CD4-positive, alpha-beta T cell (primary cell): ENCODE measurements around the gene TTC1. TPM values are rescaled to one million over a fixed set of nuclear protein-coding genes. Genes with fewer than 3 reads are reported as not detected.

Source experiments
- ATAC-seq: fragments of 200-7000 bp; cut with Tn5 transposase; one replicate; pipeline ENCODE4 v1.10.0; 2022; ENCODE audit warnings: mild to moderate bottlenecking; ENCODE audit not compliant: poor library complexity
- CTCF ChIA-PET: fragments of 350-600 bp; sonication (Branson Sonifier 250); formaldehyde crosslinking; loops from one replicate; lab custom pipeline; 2021; ENCODE audit warnings: antibody characterized with exemption, inconsistent platforms; lab: Charles Lee
- POLR2A ChIA-PET: fragments of 350-600 bp; sonication (Branson Sonifier 250); formaldehyde crosslinking; loops from one replicate; lab custom pipeline; 2021; ENCODE audit warnings: antibody characterized with exemption, inconsistent platforms; lab: Charles Lee
- DNase-seq, 14 experiments: peaks; one replicate each; pipeline ENCODE4 v3.0.0-alpha.2; 2013 to 2020; ENCODE audit warnings: mixed read lengths in 2 of 14
- H3K27ac ChIP-seq, 2 donors: one replicate each; pipeline versions ENCODE4 v1.5.1 to v1.7.0; 2013; ENCODE audit warnings: low read length in 2 of 2, low read depth in 1 of 2, mild to moderate bottlenecking in 1 of 2
- H3K27me3 ChIP-seq, 2 experiments: 1 replicate in 1 of 2; 2 replicates in 1 of 2; pipeline versions ENCODE4 v1.6.1 to v1.7.0; 2013; ENCODE audit warnings: low read length in 2 of 2, control low read depth in 1 of 2, mild to moderate bottlenecking in 1 of 2, moderate library complexity in 1 of 2; ENCODE audit not compliant: insufficient read depth in 2 of 2, control insufficient read depth in 1 of 2
- H3K36me3 ChIP-seq: one replicate; pipeline ENCODE4 v1.6.1; 2013; ENCODE audit warnings: low read length, control low read depth; ENCODE audit not compliant: insufficient read depth
- H3K4me1 ChIP-seq: one replicate; pipeline ENCODE4 v1.6.1; 2013; ENCODE audit warnings: low read length, control low read depth; ENCODE audit not compliant: insufficient read depth
- H3K4me3 ChIP-seq: one replicate; pipeline ENCODE4 v1.5.1; 2013; ENCODE audit warnings: mild to moderate bottlenecking, low read length, moderate library complexity
- H3K9me3 ChIP-seq, 2 experiments: 1 replicate in 1 of 2; 2 replicates in 1 of 2; pipeline versions ENCODE4 v1.6.1 to v1.7.0; 2013; ENCODE audit warnings: low read length in 2 of 2, mild to moderate bottlenecking in 2 of 2, control low read depth in 1 of 2, moderate library complexity in 1 of 2; ENCODE audit not compliant: control insufficient read depth in 1 of 2, insufficient read depth in 1 of 2
- H3K27ac Mint-ChIP-seq: one replicate; pipeline ENCODE4 v1.8.0; 2020; ENCODE audit warnings: mixed read lengths
- H3K27me3 Mint-ChIP-seq: one replicate; pipeline ENCODE4 v1.8.0; 2021; ENCODE audit warnings: mixed read lengths
- H3K36me3 Mint-ChIP-seq: one replicate; pipeline ENCODE4 v1.8.0; 2021; ENCODE audit warnings: low read depth, mixed read lengths
- H3K4me1 Mint-ChIP-seq: one replicate; pipeline ENCODE4 v1.8.0; 2021; ENCODE audit warnings: low read depth, mixed read lengths
- H3K4me3 Mint-ChIP-seq: one replicate; pipeline ENCODE4 v1.8.0; 2020; ENCODE audit warnings: mild to moderate bottlenecking, mixed read lengths
- H3K9me3 Mint-ChIP-seq: one replicate; pipeline ENCODE4 v1.8.0; 2020; ENCODE audit warnings: mixed read lengths
- intact Hi-C, 2 experiments: fragments of 100-400 bp; cut with DNase I in 1 of 2; cut with micrococcal nuclease in 1 of 2; formaldehyde crosslinking; loops; one replicate each; pipeline versions ENCODE4 v1.15.1 to v1.9.0; 2023 to 2025; cut with DNase I, micrococcal nuclease
- total RNA-seq, 174 experiments: library from RNA in 2 of 174; stranded (reverse) in 2 of 174; gene quantifications; one replicate each; pipeline ENCODE4 v1.2.3 and lab custom pipeline; 2021 to 2026
- TF ChIP-seq, protein P1 (sequence below): fragments of 200-600 bp; IDR thresholded peaks from one replicate; pipeline ENCODE4 v1.8.0; 2022; ENCODE audit warnings: antibody characterized with exemption, mild to moderate bottlenecking

Gene TTC1
- total RNA-seq, 2 experiments from 2014 or later = 15.9 to 16.3 TPM

DNA sequence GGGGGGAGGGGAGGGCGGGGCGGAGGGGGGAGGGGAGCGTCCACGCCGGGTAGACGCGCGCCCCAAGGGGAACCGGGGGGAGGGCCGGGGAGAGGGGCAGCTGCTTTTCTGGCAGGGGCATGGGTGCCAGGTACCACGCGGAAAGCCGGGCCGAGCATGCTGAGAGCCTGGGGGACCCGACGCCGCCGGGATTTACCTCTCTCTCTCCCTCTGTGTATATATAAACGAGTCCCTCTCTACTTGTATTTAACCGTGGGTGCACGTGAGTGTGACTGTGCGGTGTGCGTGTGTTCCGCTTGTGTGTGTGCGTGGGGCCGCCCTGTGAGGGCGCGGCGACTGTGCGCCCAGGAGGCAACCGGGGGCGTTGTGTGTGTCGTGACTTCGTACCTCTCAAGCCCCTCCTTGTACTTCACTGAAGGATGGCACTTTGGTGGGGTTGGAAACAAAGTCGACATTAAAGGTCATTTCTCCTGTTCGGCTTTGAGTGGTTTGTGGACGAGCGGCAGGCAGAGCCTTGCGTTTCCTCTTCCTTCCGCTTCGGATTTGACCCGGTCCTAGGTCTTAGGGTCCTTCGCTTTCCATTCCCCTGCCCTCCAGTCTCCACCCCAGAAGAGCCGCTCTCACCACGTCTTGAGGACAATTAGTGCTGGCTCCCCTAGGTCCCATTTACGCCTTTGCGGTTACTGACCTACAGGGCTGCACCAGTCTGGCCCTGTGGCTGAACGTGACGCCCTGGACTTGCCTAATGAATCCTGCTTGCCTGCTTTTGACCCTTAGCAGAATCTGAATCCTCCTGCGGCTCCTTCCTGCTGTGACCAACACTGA is 36.2 kb upstream of the TTC1 start:
- ATAC-seq = no peak
- no peak overlapping the region for H3K27ac ChIP-seq
- DNase-seq = peak in 2 of 14 experiments; percentile 11 to 25
- peaks cover 0 to 10% of the 10 kb centered on the region in 2 experiments for H3K9me3 ChIP-seq
- H3K4me3 Mint-ChIP-seq = peak overlapping the region; percentile 42
- no peaks in the 10 kb centered on the region for H3K36me3 ChIP-seq
- no peaks in the 10 kb centered on the region for H3K9me3 Mint-ChIP-seq
- intact Hi-C loops = no loop called here
- H3K4me1 Mint-ChIP-seq = peaks cover 14% of the 10 kb centered on the region
- H3K4me3 ChIP-seq = no peak overlapping the region
- TF ChIP-seq, protein P1, sequence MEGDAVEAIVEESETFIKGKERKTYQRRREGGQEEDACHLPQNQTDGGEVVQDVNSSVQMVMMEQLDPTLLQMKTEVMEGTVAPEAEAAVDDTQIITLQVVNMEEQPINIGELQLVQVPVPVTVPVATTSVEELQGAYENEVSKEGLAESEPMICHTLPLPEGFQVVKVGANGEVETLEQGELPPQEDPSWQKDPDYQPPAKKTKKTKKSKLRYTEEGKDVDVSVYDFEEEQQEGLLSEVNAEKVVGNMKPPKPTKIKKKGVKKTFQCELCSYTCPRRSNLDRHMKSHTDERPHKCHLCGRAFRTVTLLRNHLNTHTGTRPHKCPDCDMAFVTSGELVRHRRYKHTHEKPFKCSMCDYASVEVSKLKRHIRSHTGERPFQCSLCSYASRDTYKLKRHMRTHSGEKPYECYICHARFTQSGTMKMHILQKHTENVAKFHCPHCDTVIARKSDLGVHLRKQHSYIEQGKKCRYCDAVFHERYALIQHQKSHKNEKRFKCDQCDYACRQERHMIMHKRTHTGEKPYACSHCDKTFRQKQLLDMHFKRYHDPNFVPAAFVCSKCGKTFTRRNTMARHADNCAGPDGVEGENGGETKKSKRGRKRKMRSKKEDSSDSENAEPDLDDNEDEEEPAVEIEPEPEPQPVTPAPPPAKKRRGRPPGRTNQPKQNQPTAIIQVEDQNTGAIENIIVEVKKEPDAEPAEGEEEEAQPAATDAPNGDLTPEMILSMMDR = no peak
- peaks cover 80% of the 10 kb centered on the region for H3K27me3 Mint-ChIP-seq
- peaks cover 6% of the 10 kb centered on the region for H3K4me1 ChIP-seq
- H3K36me3 Mint-ChIP-seq = no peaks in the 10 kb centered on the region
- H3K27me3 ChIP-seq = peaks cover 41 to 47% of the 10 kb centered on the region in 2 experiments
- H3K27ac Mint-ChIP-seq = no peak overlapping the region
- ChIA-PET CTCF (no interaction called here), POLR2A (no interaction called here)

DNA sequence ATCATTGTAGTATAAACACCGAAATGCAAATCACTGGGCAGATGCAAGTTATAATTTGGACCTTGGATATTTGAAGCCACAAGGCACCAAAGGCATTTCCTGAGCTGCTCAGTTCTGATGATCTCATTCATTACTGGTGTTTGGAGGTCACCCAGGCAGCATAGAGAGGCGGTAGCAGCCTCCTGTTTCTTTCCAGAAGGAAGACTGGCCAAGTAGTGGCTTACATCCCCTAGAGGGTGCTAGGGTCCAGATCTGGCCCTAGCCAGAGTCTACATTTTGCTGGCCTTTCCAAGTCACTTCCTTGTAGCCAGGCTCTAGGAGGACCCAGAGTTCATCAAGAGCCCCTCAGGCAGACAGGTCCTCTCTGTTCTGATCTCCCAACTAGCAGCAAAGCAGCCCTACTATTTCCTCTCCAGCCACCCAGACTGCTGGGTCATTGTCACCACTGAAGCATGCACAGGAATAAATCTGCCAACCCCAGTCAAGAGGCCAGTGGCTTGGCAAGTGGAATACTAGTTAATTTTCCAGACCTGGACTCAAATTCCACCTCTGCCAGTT is 33.4 kb upstream of the TTC1 start:
- TF ChIP-seq, protein P1 = no peak
- Histone ChIP-seq H3K27me3 (peaks cover 29 to 31% of the 10 kb centered on the region in 2 experiments), H3K36me3 (no peaks in the 10 kb centered on the region), H3K4me3 (no peak overlapping the region), H3K9me3 (peaks cover 0 to 10% of the 10 kb centered on the region in 2 experiments), H3K27ac (no peak overlapping the region), H3K4me1 (peaks cover 6% of the 10 kb centered on the region)
- CTCF ChIA-PET = no interaction called here
- ATAC-seq (no peak), DNase-seq (no peak)
- no peaks in the 10 kb centered on the region for H3K36me3 Mint-ChIP-seq
- H3K27ac Mint-ChIP-seq = no peak overlapping the region
- POLR2A ChIA-PET = no interaction called here
- peaks cover 59% of the 10 kb centered on the region for H3K27me3 Mint-ChIP-seq
- H3K4me1 Mint-ChIP-seq = peaks cover 14% of the 10 kb centered on the region
- no peak overlapping the region for H3K4me3 Mint-ChIP-seq
- intact Hi-C loops = no loop called here
- no peaks in the 10 kb centered on the region for H3K9me3 Mint-ChIP-seq

DNA sequence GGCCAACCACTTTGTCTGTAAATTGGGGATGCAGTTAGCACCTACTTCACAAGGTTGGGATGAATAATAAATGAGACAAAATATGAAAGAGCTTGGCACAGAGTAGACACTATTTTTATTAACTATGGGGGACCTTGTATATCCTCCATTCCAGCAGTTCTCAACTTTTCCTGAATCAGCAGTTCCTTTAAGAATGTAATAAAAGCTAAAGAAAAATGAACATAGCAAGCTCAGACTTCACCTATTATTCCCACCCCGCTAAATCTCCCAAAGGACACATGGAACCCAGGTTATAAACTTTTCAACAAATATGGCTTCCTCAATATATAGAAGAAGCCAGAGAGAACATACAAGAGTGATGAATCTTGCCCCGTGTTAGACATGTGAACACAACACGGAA is 32.0 kb upstream of the TTC1 start:
- Histone ChIP-seq H3K4me1 (peaks cover 6% of the 10 kb centered on the region), H3K9me3 (peaks cover 0 to 10% of the 10 kb centered on the region in 2 experiments), H3K27ac (no peak overlapping the region), H3K4me3 (no peak overlapping the region), H3K36me3 (no peaks in the 10 kb centered on the region), H3K27me3 (peaks cover 20 to 21% of the 10 kb centered on the region in 2 experiments)
- intact Hi-C loops = no loop called here
- ATAC-seq = no peak
- ChIA-PET CTCF (no interaction called here), POLR2A (no interaction called here)
- Mint-ChIP-seq H3K4me3 (no peak overlapping the region), H3K27me3 (peaks cover 55% of the 10 kb centered on the region), H3K27ac (no peak overlapping the region), H3K9me3 (no peaks in the 10 kb centered on the region), H3K4me1 (peaks cover 6% of the 10 kb centered on the region), H3K36me3 (no peaks in the 10 kb centered on the region)
- TF ChIP-seq, protein P1 = no peak
- no peak for DNase-seq
